OCI-LY3 (cell line): ENCODE data around the gene TMEM106B.

Source experiments
- EZH2phosphoT487 ChIP-seq: fragments of 200-600 bp; shearing (Covaris generic); IDR thresholded peaks from 2 replicates; pipeline ENCODE4 v1.6.1; 2018; ENCODE audit warnings: antibody characterized with exemption, mixed run types, low read depth
- TF ChIP-seq, protein P1 (sequence below): fragments of 200-600, 300-600 bp; sonication (generic); IDR thresholded peaks from 2 replicates; pipeline ENCODE4 v1.5.1; 2014; ENCODE audit warnings: antibody characterized with exemption, low read length, low read depth

DNA sequence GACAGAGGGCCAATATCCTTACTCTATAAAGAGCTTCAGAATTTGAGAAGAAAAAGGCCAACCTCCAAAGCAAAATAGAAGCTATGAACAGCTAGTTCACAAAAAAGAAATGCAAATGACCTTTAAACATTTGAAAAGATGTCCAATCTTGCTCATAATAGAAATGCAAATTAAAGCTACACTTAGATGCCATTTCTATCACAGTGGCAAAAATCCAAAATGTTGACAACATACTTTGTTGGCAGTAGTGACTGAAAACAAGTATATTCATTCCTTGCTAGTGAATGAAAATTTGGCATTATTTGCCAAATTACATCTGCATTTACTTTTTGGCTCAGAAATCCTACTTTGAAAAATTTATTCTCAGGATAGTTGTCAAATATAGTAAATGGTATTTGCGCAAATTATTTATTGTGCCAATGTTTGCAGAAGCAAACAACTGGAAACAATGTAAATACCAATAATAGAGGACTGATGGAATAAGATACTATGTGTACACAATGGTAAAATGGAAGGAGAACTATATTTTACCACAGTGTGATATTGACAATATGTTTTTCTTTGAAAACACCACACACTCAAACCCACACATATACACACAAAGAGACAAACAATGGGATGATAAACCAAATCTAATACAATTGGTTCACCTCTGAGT, 9.4 kb downstream of the TMEM106B start:
- TF ChIP-seq, protein P1, sequence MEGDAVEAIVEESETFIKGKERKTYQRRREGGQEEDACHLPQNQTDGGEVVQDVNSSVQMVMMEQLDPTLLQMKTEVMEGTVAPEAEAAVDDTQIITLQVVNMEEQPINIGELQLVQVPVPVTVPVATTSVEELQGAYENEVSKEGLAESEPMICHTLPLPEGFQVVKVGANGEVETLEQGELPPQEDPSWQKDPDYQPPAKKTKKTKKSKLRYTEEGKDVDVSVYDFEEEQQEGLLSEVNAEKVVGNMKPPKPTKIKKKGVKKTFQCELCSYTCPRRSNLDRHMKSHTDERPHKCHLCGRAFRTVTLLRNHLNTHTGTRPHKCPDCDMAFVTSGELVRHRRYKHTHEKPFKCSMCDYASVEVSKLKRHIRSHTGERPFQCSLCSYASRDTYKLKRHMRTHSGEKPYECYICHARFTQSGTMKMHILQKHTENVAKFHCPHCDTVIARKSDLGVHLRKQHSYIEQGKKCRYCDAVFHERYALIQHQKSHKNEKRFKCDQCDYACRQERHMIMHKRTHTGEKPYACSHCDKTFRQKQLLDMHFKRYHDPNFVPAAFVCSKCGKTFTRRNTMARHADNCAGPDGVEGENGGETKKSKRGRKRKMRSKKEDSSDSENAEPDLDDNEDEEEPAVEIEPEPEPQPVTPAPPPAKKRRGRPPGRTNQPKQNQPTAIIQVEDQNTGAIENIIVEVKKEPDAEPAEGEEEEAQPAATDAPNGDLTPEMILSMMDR, result no peak
- no peak for TF ChIP-seq EZH2phosphoT487
